HG03045 (cell line): Measurements from ENCODE around the gene EIF5AL1.
"Not testable (repeated sequence)": the region's sequence is repeated elsewhere in the genome, so short reads cannot be mapped to it uniquely, and the experiment has no call there.

Experiments
- ATAC-seq: cut with Tn5 transposase; IDR thresholded peaks from one replicate; pipeline ENCODE4 v1.9.1; 2021; ENCODE audit warnings: mild to moderate bottlenecking, moderate library complexity; ENCODE audit not compliant: unreplicated experiment

EIF5AL1 gene

DNA sequence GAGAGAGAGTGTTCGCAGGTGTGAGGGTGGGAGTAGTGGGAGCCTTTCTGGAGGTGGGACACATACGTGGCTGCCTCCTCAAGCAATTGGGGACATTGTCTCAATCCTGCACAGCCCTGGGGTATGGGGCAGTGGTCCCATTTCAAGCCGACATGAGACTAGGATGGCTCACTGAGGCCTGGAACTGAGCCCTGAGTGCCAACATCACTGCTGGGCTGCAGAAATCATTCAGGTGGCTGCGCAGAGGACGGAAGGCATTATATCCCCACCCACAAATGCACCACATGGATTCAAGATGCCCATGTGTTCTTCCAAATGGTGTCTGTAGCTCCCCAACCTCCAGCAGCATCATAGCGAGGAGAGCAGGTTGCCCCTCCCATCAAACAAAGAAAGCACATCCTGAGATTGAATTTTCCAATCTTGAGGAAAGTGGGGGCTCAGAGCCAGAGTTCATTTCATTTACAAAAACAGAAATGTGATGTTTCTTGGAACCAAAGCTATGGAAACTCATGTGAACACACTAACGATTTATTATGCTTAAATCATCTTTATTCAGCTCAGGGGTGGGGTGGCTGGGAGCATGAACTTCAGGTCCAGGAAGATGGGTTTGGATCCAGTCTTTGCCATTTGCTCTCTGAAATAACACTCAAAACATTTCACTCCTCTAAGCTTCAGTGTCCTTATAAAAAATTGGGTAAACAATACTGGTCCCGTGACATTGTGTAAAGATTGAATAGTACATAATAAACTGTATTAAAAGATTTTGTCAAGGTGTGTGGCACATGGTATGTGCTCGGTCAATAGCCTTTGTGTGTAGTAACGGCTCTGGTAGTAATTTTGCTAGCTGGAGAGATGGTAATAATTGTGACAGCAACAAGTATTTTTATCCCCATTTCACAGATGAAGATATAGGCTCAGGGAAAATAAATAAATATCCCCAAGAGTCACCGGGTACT lies 43.3 kb downstream of the EIF5AL1 start:
- no peak for ATAC-seq

DNA sequence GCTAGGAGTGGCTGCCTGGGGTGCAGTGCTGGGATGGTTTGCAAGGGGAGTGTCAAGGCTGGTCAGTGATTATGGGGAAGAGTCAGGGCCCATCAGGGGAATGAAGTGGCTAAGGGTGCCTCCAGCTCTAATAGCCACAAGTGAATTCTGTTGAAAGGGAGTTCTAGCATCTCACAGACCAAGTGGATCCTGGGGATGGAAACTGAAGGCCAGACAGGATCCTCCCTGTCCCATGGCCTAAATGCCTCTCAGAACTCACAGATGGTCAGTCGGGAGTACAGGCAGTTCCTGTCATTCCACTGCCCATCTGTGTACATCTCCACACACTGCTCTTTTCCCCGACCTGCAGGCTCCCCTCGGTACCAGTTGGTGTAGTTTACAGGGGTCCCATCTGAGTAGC lies 44.6 kb downstream of the EIF5AL1 start:
- ATAC-seq = not testable (repeated sequence)

DNA sequence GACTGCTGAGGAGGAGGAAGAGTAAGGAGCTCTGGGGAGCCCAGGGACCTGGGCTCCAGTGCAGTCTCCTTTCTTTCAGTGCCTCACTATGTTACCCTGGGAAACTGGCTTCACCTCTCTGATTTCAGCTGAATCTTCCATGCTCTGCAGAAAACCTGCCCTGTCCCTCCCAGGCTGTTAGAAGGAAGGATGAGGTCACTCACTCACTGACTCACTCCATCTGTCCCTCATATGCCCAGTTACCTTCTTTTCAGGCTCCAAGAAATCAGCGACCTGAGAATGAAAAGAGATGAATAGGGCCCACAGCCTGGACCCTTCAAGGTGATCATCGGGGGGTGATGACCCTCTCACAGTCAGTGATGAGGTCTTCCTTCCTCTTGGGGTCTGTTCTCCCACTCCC lies 47.4 kb downstream of the EIF5AL1 start:
- ATAC-seq = no peak

DNA sequence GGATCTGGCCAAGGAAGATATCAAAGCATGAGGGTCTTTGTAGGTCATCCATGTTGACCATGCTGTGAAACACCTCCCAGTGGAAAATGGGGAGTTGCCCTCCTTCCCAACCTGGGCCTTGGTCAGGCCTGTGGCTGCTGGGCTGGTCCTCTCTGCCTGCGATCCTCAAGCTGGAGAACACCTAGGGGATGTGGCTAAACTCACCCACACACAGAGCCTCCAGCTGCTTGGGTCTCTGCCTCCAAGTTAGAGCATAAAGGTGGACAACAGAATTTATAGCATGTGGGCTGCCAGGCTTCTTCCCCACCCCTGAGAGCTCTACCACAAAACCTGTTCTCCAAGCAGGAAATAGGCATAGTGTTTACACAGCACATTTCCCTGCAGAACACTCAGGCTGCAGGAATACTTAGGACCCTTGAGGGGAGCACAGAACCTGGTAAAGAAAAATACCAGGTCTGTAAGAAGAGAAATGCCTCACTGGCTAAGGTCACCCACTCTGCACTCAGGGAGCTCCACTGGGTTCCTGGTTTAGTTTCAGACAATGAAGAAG lies 47.9 kb downstream of the EIF5AL1 start, which contains the start of gene SFTPA2:
Gene SFTPA2, minus strand, starts transcription at position 248 of the 550 bp plus-strand sequence. CDS start 924 bp downstream, outside the sequence.
- ATAC-seq = no peak

DNA sequence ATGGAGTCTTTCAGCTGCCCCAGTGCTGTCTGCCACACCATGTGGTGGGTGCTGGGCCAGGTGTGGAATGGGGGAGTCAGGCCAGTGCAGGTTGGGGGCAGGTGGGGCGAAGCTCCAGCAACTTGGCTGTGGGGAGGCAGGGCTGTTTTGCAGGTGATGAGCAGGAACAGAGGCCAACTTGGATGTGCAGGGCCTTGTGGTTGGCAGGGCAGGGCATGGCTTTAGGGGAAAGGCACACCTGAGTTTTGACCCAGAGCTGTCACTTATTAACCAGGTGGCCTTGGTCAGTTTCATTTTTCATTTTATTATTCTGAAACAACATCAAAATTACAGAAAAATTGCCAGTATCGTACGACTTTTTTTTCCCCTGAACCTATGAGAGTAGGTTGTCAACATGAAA lies 48.9 kb downstream of the EIF5AL1 start:
- no peak for ATAC-seq

DNA sequence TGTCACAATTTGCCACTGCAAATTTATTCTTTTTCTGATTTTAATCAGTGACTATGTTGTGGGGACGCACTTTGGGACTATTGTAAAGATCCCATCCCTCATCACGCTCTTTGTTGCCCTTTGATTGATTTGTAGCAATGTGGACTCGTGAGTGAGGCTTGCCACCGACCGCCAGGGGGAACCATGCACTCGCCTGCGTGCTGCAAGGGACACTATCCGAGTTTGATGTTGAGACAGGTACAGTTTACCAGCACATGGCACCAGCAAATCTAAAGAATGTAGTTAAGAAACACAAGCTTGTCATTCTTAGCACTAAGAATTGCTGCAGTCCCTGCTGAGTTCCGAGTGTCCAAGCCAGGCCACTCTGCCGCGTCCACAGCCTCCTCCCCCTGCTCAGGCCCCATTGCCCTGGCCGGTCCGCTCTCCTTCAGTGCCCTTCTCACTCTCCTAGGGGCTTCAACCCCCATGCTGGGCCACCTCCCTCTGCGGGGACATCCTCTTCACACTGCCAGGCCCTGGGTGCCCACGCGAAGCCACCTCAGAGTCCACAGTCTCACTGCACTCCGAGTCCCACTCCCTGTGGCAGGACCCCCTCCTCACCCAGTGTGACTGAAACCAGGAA lies 49.9 kb downstream of the EIF5AL1 start:
- ATAC-seq = peak; percentile 52

DNA sequence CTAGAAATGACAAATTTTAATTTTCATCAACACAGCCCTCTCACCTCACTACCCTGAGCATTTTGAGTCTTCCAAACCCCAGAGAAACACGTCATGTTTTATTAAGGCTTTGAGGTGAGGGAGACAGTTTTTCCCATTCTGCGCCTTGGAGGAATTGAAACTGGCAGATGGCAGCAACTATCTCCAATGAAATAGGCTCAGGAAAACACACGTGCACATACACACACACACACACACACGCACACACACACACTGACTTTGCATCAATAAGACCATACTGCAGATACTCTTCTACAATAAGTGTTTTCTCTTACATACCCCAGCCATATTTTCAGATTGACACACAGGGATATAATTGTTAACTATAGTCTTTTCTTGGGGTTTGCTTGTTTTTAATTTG lies 51.1 kb downstream of the EIF5AL1 start:
- no peak for ATAC-seq
